Adrenal gland (tissue), 5 donors: ENCODE data around the gene APIP.
"Not testable (repeated sequence)": the region's sequence is repeated elsewhere in the genome, so short reads cannot be mapped to it uniquely, and the experiment has no call there.

Experiments used
- CTCF ChIP-seq, 6 experiments: fragments of 450-650 bp in 4 of 6; fragments of 200-600 bp in 2 of 6; sonication (generic) in 1 of 6; IDR thresholded peaks; 1 replicate in 5 of 6; 2 replicates in 1 of 6; pipeline versions ENCODE4 v1.5.1 to v1.8.0; 2016 to 2021; ENCODE audit warnings: antibody characterized with exemption in 6 of 6, mild to moderate bottlenecking in 2 of 6, moderate library complexity in 1 of 6
- POLR2A ChIP-seq, 2 donors: fragments of 450-650 bp; IDR thresholded peaks; one replicate each; pipeline ENCODE4 v1.6.1; 2017; ENCODE audit warnings: antibody characterized with exemption in 2 of 2, mild to moderate bottlenecking in 2 of 2, moderate library complexity in 1 of 2
- donor health status: DM: no; HTN: no; CAD: no.

- TF ChIP-seq CTCF, POLR2A (IDR thresholded peaks at IDR 0.05): not testable (repeated sequence)
Measured at GRCh38 chr11:34913556-34913955, 2.6 kb downstream of the APIP start.
